ENCODE results near the gene PGAM1. TPM values are rescaled to one million over a fixed set of nuclear protein-coding genes. Genes with fewer than 3 reads are reported as not detected.

Gene PGAM1
- total RNA-seq, 6 donors from 2014 or later = 55.5 to 184 (median 137) TPM

DNA sequence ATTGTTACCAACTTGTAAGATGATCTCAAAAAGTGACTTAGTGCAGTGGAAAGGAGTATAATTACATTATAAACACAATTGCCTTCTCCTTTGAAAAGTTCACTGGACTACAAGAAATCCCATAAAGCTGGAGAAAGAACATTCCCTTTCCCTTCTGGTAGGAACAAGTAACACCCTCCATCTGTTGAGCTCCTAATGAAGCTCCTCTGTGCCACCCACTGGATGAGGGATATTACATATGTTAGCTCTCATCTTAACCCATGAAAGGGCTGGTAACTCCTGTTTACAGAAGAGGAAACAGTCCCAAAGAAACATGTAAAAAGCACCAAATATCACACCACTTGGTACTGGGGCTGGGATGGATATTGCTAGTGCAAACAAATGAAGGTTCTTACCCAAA lies 8.1 kb downstream of the PGAM1 start:
- H3K9me3 ChIP-seq = no peaks in the 10 kb centered on the region
- no peak overlapping the region for H3K4me3 ChIP-seq
- H3K36me3 ChIP-seq = peaks cover 25 to 91% (median 63%) of the 10 kb centered on the region in 4 donors
- DNase-seq (no peak), ATAC-seq (ENCODE audit: low FRiP score in 2 of 2) (no peak)
- H3K27me3 ChIP-seq = no peaks in the 10 kb centered on the region
- H3K27ac ChIP-seq = no peak overlapping the region
- peaks cover 0 to 3% (median 0%) of the 10 kb centered on the region in 4 donors for H3K4me1 ChIP-seq
- no peak for TF ChIP-seq POLR2A (IDR thresholded peaks at IDR 0.05)
- no peak for TF ChIP-seq EP300 (IDR thresholded peaks at IDR 0.05)
- TF ChIP-seq, protein P1, sequence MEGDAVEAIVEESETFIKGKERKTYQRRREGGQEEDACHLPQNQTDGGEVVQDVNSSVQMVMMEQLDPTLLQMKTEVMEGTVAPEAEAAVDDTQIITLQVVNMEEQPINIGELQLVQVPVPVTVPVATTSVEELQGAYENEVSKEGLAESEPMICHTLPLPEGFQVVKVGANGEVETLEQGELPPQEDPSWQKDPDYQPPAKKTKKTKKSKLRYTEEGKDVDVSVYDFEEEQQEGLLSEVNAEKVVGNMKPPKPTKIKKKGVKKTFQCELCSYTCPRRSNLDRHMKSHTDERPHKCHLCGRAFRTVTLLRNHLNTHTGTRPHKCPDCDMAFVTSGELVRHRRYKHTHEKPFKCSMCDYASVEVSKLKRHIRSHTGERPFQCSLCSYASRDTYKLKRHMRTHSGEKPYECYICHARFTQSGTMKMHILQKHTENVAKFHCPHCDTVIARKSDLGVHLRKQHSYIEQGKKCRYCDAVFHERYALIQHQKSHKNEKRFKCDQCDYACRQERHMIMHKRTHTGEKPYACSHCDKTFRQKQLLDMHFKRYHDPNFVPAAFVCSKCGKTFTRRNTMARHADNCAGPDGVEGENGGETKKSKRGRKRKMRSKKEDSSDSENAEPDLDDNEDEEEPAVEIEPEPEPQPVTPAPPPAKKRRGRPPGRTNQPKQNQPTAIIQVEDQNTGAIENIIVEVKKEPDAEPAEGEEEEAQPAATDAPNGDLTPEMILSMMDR (IDR thresholded peaks at IDR 0.05) = no peak
- no peak for TF ChIP-seq POLR2AphosphoS5 (IDR thresholded peaks at IDR 0.05)

DNA sequence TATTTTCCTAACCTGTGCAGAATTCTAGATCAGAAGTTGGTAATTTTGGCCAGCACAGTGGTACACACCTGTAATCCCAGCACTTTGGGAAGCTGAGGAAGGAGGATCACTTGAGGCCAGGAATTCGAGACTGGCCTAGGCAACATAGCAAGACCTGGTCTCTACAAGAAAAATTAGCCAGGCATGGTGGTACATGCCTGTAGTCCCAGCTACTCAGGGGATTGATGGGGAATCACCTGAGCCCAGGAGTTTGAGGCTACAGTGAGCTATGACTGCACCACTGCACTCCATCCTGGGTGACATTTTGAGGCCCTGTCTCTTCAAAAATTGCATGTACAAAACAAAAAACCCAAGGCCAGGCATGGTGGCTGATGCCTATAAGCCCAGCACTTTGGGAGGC lies 8.6 kb downstream of the PGAM1 start:
- H3K36me3 ChIP-seq = peaks cover 27 to 91% (median 66%) of the 10 kb centered on the region in 4 donors
- no peak overlapping the region for H3K4me3 ChIP-seq
- ATAC-seq (ENCODE audit: low FRiP score in 2 of 2) (no peak), DNase-seq (no peak)
- TF ChIP-seq POLR2A (IDR thresholded peaks at IDR 0.05) = no peak
- TF ChIP-seq, protein P1 (IDR thresholded peaks at IDR 0.05) = no peak
- H3K4me1 ChIP-seq = no peaks in the 10 kb centered on the region
- H3K9me3 ChIP-seq = no peaks in the 10 kb centered on the region
- 84 to 95% methylated on average over 1 of the region's 1 CpG for WGBS, 2 donors
- H3K27ac ChIP-seq = no peak overlapping the region
- H3K27me3 ChIP-seq = no peaks in the 10 kb centered on the region

DNA sequence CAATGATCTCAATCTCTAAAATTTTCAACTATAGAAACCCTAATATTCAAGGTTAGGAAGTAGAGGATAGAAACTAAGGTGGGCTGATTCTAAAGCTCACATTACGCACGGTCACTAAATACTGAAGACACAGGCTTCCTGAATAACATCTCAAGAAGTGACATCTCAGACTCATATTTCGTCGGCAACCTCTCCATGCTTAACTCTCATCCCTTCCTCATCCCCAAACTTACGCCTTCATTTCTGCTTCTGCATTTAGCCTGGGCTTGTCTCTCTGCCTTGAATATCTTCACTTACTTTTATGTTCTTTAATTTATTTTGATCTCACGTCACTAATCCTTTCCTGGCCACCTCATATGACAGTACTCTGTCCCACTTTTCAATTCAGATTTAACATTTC lies 9.2 kb downstream of the PGAM1 start:
- no peaks in the 10 kb centered on the region for H3K27me3 ChIP-seq
- H3K9me3 ChIP-seq = no peaks in the 10 kb centered on the region
- DNase-seq (no peak), ATAC-seq (ENCODE audit: low FRiP score in 2 of 2) (no peak)
- no peaks in the 10 kb centered on the region for H3K4me1 ChIP-seq
- peaks cover 27 to 91% (median 70%) of the 10 kb centered on the region in 4 donors for H3K36me3 ChIP-seq
- TF ChIP-seq, protein P1 (IDR thresholded peaks at IDR 0.05) = no peak
- TF ChIP-seq EP300 (IDR thresholded peaks at IDR 0.05) (no peak), POLR2A (IDR thresholded peaks at IDR 0.05) (no peak), POLR2AphosphoS5 (IDR thresholded peaks at IDR 0.05) (no peak)
- H3K4me3 ChIP-seq = no peak overlapping the region
- no peak overlapping the region for H3K27ac ChIP-seq
- 90 to 91% methylated on average over 6 of the region's 6 CpGs for WGBS, 2 donors

DNA sequence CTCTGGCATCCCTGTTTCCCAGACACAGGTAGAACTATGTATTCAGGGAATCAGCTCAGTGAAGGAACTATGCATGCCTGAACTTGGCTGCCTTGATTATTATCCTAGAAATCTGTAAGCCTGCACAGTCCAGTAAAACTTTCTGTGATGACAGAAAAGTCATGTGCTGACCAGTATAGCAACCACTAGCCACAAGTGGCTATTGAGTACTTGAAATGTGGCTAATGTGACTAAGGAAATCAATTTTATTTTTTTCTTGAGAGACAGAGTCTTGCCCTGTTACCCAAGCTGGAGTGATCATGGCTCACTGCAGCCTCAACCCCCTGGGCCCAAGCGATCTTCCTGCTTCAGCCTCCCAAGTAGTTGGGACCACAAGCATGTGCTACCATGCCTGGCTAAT lies 16.3 kb downstream of the PGAM1 start:
- Histone ChIP-seq H3K27ac (no peak overlapping the region), H3K27me3 (no peaks in the 10 kb centered on the region), H3K9me3 (no peaks in the 10 kb centered on the region), H3K4me1 (peaks cover 16 to 25% (median 20%) of the 10 kb centered on the region in 4 donors), H3K36me3 (peaks cover 15 to 51% (median 38%) of the 10 kb centered on the region in 4 donors), H3K4me3 (no peak overlapping the region)
- DNase-seq (no peak), ATAC-seq (ENCODE audit: low FRiP score in 2 of 2) (no peak)
- WGBS, 2 donors = 88 to 100% methylated on average over 1 of the region's 1 CpG
- TF ChIP-seq POLR2A (IDR thresholded peaks at IDR 0.05) (no peak), EP300 (IDR thresholded peaks at IDR 0.05) (no peak), POLR2AphosphoS5 (IDR thresholded peaks at IDR 0.05) (no peak)
- TF ChIP-seq, protein P1 (IDR thresholded peaks at IDR 0.05) = no peak

DNA sequence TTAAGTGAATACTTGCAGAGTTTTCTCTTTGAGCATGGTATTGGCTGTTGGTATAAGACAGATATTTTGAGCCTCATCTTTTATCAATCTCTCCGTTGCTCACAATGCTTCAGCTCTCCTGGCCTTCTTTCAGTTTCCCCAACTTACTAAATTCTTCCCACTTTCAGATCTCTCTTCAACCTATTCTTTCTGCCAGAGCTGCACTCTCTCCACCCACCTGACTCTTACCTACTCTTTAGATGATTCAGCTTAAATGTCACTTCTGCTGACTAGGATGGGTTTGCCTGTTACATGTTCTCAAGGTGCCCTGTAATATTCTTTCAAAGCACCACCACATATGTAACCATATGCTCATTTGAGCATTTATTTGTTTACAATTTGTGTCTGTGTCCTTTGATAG lies 18.2 kb downstream of the PGAM1 start:
- ATAC-seq (ENCODE audit: low FRiP score in 2 of 2) (no peak), DNase-seq (no peak)
- Histone ChIP-seq H3K27ac (no peak overlapping the region), H3K9me3 (no peaks in the 10 kb centered on the region), H3K27me3 (no peaks in the 10 kb centered on the region), H3K36me3 (peaks cover 12 to 32% (median 22%) of the 10 kb centered on the region in 4 donors), H3K4me3 (no peak overlapping the region), H3K4me1 (peaks cover 29 to 44% (median 35%) of the 10 kb centered on the region in 4 donors)
- no peak for TF ChIP-seq POLR2AphosphoS5 (IDR thresholded peaks at IDR 0.05)
- no peak for TF ChIP-seq POLR2A (IDR thresholded peaks at IDR 0.05)
- TF ChIP-seq EP300 (IDR thresholded peaks at IDR 0.05) = no peak
- TF ChIP-seq, protein P1 (IDR thresholded peaks at IDR 0.05) = no peak
- WGBS, 2 donors = 82 to 94% methylated on average over 1 of the region's 1 CpG

Data from upper lobe of left lung (tissue), 6 donors.